ENCODE measurements around the gene MICU1. TPM values are rescaled to one million over a fixed set of nuclear protein-coding genes. Genes with fewer than 3 reads are reported as not detected.

Gene MICU1
- total RNA-seq, 1 experiment from 2014 or later, result 36.0 TPM

GRCh38 chr10:72487116-72487515, 138.8 kb downstream of the MICU1 start (continued):
- TF ChIP-seq CTCF (IDR thresholded peaks at IDR 0.05), result no peak

DNA sequence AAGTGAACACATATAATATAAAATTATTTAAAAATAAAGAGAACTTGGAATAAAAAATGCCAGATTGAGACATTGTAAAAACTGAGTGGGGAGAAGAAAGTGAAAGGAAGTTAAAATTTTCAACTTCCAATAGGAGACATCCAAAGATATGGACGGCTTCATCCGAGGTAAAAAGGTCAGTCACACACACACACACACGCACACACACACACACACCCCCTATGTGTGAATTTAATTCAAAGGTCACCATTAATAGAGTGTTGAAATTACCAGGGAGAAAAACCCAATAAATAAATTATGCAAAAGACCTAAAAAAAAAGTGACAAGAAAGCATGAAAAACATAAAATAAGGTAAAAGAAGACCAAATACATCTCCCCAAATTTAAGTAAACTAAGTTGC, 140.2 kb downstream of the MICU1 start:
- ChIA-PET POLR2A (no interaction called here), CTCF (no interaction called here)
- Mint-ChIP-seq H3K36me3 (no peaks in the 10 kb centered on the region), H3K4me1 (no peaks in the 10 kb centered on the region), H3K4me3 (no peak overlapping the region), H3K27ac (no peak overlapping the region), H3K9me3 (no peaks in the 10 kb centered on the region), H3K27me3 (ENCODE audit: low read depth) (no peaks in the 10 kb centered on the region)
- TF ChIP-seq USF2 (CRISPR knock-in tag; IDR thresholded peaks at IDR 0.05) (no peak), JAZF1 (CRISPR knock-in tag; IDR thresholded peaks at IDR 0.05) (no peak), NFATC4 (CRISPR knock-in tag; IDR thresholded peaks at IDR 0.05) (no peak), ZNF416 (CRISPR knock-in tag; IDR thresholded peaks at IDR 0.05) (no peak), RORB (CRISPR knock-in tag; IDR thresholded peaks at IDR 0.05) (no peak), SMAD4 (CRISPR knock-in tag; IDR thresholded peaks at IDR 0.05) (no peak), GABPB1 (CRISPR knock-in tag; IDR thresholded peaks at IDR 0.05) (no peak), TCF7 (CRISPR knock-in tag; IDR thresholded peaks at IDR 0.05; ENCODE audit: low read depth) (no peak), E2F1 (CRISPR knock-in tag; IDR thresholded peaks at IDR 0.05) (no peak), NR3C1 (CRISPR knock-in tag; conservative IDR thresholded peaks at IDR 0.05; ENCODE audit: low read depth) (no peak), ZNF425 (CRISPR knock-in tag; conservative IDR thresholded peaks at IDR 0.05) (no peak), ZNF423 (CRISPR knock-in tag; IDR thresholded peaks at IDR 0.05) (no peak), ZBTB43 (CRISPR knock-in tag; IDR thresholded peaks at IDR 0.05) (no peak), USF1 (CRISPR knock-in tag; IDR thresholded peaks at IDR 0.05) (no peak), NFE2L1 (CRISPR knock-in tag; IDR thresholded peaks at IDR 0.05) (no peak)
- TF ChIP-seq, protein P1, sequence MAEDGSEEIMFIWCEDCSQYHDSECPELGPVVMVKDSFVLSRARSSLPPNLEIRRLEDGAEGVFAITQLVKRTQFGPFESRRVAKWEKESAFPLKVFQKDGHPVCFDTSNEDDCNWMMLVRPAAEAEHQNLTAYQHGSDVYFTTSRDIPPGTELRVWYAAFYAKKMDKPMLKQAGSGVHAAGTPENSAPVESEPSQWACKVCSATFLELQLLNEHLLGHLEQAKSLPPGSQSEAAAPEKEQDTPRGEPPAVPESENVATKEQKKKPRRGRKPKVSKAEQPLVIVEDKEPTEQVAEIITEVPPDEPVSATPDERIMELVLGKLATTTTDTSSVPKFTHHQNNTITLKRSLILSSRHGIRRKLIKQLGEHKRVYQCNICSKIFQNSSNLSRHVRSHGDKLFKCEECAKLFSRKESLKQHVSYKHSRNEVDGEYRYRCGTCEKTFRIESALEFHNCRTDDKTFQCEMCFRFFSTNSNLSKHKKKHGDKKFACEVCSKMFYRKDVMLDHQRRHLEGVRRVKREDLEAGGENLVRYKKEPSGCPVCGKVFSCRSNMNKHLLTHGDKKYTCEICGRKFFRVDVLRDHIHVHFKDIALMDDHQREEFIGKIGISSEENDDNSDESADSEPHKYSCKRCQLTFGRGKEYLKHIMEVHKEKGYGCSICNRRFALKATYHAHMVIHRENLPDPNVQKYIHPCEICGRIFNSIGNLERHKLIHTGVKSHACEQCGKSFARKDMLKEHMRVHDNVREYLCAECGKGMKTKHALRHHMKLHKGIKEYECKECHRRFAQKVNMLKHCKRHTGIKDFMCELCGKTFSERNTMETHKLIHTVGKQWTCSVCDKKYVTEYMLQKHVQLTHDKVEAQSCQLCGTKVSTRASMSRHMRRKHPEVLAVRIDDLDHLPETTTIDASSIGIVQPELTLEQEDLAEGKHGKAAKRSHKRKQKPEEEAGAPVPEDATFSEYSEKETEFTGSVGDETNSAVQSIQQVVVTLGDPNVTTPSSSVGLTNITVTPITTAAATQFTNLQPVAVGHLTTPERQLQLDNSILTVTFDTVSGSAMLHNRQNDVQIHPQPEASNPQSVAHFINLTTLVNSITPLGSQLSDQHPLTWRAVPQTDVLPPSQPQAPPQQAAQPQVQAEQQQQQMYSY (CRISPR knock-in tag; IDR thresholded peaks at IDR 0.05), result no peak
- TF ChIP-seq, protein P2, sequence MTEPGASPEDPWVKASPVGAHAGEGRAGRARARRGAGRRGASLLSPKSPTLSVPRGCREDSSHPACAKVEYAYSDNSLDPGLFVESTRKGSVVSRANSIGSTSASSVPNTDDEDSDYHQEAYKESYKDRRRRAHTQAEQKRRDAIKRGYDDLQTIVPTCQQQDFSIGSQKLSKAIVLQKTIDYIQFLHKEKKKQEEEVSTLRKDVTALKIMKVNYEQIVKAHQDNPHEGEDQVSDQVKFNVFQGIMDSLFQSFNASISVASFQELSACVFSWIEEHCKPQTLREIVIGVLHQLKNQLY (CRISPR knock-in tag; IDR thresholded peaks at IDR 0.05), result no peak
- TF ChIP-seq, protein P3, sequence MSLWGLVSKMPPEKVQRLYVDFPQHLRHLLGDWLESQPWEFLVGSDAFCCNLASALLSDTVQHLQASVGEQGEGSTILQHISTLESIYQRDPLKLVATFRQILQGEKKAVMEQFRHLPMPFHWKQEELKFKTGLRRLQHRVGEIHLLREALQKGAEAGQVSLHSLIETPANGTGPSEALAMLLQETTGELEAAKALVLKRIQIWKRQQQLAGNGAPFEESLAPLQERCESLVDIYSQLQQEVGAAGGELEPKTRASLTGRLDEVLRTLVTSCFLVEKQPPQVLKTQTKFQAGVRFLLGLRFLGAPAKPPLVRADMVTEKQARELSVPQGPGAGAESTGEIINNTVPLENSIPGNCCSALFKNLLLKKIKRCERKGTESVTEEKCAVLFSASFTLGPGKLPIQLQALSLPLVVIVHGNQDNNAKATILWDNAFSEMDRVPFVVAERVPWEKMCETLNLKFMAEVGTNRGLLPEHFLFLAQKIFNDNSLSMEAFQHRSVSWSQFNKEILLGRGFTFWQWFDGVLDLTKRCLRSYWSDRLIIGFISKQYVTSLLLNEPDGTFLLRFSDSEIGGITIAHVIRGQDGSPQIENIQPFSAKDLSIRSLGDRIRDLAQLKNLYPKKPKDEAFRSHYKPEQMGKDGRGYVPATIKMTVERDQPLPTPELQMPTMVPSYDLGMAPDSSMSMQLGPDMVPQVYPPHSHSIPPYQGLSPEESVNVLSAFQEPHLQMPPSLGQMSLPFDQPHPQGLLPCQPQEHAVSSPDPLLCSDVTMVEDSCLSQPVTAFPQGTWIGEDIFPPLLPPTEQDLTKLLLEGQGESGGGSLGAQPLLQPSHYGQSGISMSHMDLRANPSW (CRISPR knock-in tag; conservative IDR thresholded peaks at IDR 0.05; ENCODE audit: low read depth), result no peak
- no peak for ATAC-seq
- DNase-seq (ENCODE audit: low spot score), result no peak
